NCI-H1417 treated with DMSO at 0.1 percent for 48 hours (cell line): ENCODE results near the gene KRTAP12-3.
A peak's percentile ranks its signal among the peaks of the same experiment; 100 is the strongest.
"Not testable (repeated sequence)": the region's sequence is repeated elsewhere in the genome, so short reads cannot be mapped to it uniquely, and the experiment has no call there.

Source experiments
- DNase-seq: peaks from one replicate; lab custom pipeline; 2025; lab: John Stamatoyannopoulos, UW

Gene KRTAP12-3

DNA sequence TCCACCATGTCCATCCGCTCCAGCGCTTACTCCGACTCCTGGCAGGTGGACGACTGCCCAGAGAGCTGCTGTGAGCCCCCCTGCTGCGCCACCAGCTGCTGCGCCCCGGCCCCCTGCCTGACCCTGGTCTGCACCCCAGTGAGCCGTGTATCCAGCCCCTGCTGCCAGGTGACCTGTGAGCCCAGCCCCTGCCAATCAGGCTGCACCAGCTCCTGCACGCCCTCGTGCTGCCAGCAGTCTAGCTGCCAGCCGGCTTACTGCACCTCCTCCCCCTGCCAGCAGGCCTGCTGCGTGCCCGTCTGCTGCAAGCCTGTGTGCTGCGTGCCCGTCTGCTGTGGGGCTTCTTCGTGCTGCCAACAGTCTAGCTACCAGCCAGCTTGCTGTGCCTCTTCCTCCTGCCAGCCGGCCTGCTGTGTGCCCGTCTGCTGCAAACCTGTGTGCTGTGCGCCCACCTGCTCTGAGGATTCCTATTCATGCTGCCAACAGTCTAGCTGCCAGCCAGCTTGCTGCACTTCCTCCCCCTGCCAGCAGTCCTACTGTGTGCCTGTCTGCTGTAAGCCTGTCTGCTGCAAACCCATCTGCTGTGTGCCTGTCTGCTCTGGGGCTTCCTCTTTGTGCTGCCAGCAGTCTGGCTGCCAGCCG lies 30.4 kb upstream of the KRTAP12-3 start:
- not testable (repeated sequence) for DNase-seq

DNA sequence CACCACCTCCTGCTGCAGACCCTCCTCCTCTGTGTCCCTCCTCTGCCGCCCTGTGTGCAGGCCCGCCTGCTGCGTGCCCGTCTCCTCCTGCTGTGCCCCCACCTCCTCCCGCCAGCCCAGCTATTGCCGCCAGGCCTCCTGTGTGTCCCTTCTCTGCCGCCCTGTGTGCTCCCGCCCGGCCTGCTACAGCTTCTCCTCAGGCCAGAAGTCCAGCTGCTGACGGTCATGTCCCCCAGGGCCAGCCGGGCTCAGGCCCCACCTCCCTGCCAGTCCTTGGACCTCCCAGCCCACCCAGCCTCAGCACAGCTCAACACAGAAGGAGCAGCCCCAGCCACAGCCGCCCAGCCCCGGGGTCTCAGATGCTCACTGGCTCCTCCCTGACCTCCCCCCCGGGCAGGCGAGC lies 29.9 kb upstream of the KRTAP12-3 start:
- not testable (repeated sequence) for DNase-seq

DNA sequence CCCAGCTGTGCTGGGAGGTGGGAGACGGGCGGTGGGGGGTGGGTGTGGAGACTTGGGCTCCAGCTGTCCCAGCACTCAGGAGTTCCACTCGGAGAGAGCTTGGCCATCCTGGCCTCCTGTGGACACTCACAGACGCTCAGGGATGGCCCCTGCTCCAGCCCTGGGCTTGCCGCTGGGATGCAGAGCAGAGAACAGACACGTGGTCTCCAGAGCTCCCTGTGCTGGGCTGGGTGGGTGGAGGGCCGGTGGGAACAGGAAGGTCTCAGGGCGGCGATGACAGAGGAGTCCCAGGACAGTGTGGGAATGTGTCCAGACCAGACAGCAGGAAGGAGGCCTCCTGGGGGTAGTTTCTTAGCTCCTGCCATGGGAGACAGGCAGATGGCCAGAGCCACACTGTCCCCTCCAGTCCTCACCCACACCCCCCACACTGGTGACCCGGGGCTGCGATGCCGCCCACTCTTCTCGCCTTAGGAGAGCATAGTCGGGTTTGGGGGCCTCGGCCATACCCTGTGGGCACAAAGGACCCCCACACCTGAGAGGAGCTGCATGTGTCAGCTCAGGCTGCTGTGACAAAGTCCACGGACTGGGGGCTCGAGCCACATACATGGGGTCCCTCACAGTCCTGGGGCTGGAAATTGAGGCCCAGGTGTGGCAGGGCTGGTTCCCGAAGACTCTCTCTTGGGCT lies 28.9 kb upstream of the KRTAP12-3 start:
- DNase-seq: no peak

DNA sequence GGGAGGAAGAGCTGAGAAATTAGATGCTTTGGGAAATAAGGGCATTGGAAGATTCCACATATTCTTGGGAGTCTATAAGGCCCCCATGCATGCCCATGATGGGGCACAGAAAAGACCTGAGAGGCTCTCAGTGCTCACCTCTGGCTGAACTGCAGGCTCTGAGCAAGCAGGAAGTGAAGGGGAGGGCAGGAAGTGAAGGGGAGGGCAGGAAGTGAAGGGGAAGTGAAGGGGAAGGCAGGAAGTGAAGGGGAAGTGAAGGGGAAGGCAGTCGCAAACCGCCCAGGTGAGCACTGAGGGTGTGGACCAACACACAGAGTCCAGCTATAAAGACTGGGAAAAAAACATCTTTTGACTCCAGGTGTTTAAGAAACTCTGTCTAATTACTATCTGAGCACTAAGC lies 27.3 kb upstream of the KRTAP12-3 start:
- no peak for DNase-seq

DNA sequence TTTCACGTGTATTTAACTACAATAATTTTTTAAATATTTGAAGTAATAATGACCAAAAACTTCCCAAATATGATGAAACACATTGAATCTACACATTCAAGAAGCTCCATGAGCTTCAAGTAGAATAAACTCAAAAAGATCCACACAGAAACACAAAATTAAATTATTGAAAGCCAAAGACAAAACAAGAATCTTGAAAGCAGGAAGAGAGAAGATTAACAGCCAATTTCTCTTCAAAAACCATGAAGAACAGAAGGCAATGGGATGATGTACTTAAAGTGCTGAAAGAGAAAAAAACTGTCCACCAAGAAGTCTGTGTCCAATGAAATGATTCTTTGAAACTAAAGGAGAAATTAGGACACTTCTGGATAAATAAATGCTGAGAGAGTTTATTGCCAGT lies 25.7 kb upstream of the KRTAP12-3 start:
- DNase-seq: no peak

DNA sequence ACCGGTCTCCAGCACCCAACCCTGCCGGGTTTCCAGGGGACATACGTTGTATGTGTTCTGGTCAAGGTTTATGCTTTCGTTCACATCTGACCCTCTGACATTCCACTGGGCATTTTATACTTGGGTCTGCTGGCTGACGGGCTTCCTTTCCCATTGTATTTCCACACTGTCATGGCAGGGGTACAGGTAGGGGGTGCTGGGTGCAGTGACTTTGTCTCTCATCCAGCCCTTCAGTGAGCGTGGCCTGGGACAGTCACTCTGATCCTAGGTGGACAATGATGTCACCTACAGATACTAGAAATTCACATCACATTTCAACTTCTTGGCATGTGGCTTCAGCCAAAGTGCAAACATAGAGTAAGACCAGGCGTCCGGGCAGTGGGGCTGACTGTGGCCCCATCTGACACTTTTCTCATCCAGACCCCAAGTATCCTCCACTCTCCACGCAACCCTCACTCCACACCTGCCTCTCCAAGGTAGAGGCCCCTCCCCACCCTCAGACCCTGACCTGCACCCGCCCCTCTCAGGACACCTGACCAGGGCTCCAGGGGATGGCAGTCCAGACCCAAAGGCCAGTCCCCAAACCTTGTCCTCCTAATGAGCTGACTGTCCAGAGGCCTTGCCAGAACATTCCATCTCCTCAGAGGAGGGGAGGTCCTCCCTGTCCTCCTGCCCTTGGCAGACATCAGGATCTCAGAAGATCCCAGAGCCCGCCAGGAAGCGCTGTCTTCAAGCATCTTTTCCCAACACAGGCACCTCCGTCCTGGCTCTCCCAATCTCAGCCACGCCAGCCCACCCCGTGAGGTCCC lies 21.3 kb upstream of the KRTAP12-3 start:
- DNase-seq: no peak

DNA sequence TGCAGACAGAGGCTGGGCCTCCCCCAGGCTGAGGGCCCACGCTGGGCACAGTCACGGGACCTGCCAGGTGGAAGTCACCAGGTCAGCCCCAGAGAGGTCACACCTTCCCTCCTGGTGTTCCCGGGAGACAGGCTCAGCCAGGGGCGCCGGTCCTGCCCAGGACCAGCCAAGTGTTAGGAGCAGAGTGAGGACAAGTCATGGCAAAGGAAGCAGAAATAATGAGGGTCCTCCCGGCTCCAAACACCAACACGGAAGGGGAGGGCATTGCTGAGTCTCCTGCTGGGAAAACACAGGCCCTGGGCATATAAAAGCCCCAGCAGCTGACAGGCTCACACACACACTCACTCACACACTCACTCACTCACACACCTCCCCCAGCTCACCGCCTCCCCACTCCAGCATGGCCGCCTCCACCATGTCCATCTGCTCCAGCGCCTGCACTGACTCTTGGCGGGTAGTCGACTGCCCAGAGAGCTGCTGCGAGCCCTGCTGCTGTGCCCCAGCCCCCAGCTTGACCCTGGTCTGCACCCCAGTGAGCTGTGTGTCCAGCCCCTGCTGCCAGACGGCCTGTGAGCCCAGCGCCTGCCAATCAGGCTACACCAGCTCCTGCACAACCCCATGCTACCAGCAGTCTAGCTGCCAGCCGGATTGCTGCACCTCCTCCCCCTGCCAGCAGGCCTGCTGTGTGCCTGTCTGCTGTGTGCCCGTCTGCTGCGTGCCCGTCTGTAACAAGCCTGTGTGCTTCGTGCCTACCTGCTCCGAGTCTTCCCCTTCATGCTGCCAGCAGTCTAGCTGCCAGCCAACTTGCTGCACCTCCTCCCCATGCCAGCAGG lies 20.5 kb upstream of the KRTAP12-3 start, which contains the start of gene KRTAP10-10:
TSS of gene KRTAP10-10 (plus strand) at position 339 of the 833 bp plus-strand sequence. CDS start at position 401, 62 bp downstream.
- peak; percentile 29 for DNase-seq

DNA sequence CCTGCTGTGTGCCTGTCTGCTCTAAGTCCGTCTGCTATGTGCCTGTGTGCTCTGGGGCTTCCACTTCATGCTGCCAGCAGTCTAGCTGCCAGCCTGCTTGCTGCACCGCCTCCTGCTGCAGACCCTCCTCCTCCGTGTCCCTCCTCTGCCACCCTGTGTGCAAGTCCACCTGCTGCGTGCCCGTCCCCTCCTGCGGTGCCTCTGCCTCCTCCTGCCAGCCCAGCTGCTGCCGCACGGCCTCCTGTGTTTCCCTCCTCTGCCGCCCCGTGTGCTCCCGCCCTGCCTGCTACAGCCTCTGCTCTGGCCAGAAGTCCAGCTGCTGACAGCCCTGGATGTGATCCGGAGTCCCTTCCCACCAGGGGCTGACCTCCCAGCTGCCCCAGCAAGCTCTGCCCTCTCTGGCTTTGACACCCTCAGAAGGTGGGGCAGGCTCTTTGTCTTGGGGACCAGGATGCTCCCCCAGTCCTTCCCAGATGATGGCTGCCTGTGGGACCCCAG lies 19.8 kb upstream of the KRTAP12-3 start:
- not testable (repeated sequence) for DNase-seq

DNA sequence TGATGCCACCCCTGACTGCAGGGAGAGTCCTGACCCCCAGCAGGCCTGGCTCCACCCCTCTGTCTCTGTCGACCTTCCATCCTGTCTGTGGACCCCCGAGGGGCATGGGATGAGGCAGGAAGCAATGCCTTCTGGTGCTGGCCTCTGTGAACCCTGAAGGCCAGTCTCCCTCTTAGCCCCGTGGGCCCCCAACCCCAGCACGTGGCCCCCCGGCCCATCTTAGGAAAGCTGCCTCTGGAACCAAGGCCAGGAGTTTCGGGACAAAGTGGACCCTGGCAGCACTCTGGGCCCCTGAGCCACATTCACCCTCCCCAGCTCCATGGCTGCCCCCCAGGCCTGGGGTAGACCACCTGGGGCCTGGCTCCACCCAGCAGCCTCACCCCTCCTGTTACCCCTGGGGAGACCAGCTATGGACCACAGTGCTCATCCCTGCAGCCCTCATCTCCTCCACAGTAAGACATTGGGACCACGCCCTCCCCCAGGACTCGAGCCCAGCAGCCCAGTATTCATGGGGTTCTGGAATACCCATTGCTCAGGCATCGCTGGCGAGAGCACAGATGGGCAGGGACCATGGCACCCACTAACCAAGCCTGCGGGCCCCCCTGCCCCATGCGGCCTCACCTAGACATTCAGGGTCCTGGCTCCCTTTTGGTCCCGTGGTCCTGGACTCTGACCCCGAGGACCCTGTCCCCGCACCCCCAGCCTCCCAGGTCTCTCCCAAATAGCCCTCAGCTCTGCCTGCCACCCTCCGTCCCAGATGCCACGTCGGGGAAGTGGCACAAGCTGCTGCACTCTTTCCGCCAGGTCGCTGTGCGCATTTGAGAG lies 19.0 kb upstream of the KRTAP12-3 start:
- DNase-seq: not testable (repeated sequence)

DNA sequence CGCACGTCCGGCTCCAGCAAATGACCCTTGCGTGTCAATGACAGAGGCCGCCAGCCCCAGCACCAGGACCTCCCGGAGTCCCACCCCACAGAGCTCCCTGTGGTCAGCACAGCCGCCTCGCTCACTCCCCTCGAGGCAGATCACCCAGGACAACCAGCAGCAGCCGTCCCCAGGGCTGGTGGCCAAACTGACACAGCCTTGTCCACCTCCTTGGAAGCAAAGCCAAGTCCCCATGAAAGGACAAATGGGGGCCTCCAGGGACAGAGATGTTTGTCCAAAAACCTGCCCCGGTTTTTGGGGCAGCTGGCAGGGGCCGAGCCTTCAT lies 18.4 kb upstream of the KRTAP12-3 start:
- DNase-seq: no peak

DNA sequence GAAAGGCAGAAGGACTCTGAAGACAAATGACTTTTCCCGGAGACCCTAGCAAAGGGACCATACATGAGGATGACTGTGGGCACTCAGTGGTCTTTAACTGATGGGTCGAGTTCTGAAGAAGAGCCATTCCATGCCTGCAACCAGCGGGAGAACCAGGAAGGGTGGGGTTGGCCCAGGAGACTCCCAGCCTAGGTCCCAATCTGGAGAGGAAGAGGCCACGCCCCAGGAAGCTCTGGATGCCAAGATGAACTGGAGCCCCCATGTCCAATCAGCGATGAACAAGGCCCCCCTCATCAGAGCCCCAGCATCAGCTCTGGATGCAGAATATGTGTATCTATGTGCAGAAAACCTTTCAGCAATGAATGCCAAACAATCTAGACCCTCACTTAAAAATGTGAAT lies 17.0 kb upstream of the KRTAP12-3 start:
- no peak for DNase-seq

DNA sequence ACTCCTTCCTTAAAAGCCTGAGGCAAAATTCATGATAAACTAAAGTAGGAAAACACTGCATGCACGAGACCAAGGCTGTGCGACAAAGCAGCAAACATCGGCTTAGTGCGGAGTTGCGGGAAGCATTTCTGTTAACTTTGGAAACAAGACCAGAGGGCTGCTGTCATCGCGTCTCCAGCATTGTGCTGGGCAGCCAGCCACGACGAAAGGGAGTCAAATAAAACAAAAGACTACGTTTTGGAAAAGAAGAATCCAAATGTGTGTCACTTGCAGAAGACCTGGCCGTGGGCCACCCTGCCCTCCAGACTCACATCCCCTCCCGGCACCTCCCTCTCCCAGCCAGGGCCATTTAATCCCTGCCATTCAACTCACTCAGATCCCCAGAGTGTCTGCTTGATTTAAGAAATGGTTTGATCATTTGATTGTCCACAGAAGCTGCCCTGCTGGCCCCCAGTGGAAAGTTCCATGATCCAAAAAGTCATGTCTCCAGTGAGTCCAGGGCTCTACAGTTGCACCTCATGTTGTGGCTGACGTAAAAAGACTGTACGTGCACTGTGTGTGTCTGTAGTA lies 13.9 kb upstream of the KRTAP12-3 start:
- no peak for DNase-seq

DNA sequence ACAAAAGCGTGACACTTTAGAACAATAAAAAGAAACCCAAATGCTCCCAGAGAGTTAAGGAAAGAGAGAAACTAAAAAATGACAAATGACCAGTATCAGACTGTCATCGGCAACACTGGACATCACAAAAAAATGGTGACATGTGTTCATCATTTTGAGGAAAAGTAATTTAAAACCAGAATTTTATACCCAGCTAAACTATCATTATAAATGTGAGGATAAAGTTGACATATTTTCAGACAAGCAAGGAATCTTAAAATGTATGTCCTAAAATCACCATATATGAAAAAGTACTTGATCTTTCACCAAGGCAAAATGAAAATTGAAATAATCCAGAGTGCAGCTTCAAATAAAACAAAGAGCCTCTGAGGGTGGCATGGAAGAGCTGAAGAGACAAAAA lies 12.9 kb upstream of the KRTAP12-3 start:
- DNase-seq: no peak

DNA sequence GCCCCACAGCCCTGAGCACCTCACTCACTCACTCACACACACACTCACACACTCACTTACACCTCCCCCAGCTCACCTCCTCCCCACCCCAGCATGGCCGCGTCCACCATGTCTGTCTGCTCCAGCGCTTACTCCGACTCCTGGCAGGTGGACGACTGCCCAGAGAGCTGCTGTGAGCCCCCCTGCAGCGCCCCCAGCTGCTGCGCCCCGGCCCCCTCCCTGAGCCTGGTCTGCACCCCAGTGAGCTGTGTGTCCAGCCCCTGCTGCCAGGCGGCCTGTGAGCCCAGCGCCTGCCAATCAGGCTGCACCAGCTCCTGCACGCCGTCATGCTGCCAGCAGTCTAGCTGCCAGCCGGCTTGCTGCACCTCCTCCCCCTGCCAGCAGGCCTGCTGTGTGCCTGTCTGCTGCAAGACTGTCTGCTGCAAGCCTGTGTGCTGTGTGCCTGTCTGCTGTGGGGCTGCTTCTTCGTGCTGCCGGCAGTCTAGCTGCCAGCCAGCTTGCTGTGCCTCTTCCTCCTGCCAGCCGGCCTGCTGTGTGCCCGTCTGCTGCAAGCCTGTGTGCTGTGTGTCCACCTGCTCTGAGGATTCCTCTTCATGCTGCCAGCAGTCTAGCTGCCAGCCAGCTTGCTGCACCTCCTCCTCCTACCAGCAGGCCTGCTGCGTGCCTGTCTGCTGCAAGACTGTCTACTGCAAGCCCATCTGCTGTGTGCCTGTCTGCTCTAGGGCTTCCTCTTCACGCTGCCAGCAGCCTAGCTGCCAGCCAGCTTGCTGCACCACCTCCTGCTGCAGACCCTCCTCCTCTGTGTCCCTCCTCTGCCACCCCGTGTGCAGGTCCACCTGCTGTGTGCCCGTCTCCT lies 11.1 kb upstream of the KRTAP12-3 start, which contains the start of gene KRTAP10-11:
TSS of gene KRTAP10-11 (plus strand) at position 49 of the 856 bp plus-strand sequence. CDS start at position 94, 45 bp downstream.
- DNase-seq: not testable (repeated sequence)

DNA sequence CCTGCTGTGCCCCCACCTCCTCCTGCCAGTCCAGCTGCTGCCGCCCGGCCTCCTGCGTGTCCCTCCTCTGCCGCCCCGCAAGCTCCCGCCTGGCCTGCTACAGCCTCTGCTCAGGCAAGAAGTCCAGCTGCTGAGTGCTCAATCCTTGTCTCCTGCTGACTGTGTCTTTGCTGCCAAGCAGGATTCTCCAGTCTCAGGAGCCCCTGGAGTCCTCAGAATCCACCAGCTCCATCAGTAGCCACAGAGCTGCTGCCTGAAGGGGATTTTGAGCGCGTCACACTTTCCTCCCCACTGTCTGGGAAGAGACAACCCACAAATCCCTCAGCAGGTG lies 10.5 kb upstream of the KRTAP12-3 start:
- peak; percentile 49 for DNase-seq

DNA sequence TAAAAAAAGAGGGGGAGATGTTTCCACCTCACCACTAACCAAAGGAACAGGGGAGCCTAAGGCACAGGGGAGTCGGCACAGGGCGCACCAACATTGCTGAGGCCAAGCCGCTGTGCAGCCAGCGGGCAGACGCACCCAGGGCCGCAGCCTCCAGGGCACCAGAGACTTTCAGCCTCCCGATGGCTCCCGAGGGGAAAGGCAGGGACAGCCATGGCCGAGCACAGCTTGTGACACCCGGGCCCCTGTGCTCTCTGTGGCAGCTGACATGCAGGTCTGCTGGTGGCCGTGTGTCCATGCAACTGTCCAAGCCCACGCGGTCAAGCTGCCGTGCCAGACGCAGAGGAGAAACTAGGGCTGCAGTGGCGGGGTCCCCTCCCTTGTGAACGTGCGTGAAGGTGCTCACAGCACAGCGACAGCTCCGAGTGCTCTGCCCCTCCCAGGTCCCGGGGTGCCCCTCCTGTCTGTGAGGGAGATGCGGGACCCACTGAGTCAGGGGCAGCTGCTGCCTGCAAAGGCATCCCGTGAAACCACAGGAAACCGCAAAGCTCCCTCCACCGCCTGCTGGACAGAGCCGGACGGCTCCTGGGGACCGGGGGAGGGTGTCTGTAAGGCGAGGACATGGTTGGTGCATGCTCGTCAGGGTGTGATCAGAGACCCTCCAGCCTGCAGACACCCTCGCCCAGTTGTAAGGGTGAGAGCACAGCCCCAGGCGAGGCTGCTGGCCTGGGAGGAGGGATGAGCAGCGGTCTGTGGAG lies 9.0 kb upstream of the KRTAP12-3 start:
- no peak for DNase-seq

DNA sequence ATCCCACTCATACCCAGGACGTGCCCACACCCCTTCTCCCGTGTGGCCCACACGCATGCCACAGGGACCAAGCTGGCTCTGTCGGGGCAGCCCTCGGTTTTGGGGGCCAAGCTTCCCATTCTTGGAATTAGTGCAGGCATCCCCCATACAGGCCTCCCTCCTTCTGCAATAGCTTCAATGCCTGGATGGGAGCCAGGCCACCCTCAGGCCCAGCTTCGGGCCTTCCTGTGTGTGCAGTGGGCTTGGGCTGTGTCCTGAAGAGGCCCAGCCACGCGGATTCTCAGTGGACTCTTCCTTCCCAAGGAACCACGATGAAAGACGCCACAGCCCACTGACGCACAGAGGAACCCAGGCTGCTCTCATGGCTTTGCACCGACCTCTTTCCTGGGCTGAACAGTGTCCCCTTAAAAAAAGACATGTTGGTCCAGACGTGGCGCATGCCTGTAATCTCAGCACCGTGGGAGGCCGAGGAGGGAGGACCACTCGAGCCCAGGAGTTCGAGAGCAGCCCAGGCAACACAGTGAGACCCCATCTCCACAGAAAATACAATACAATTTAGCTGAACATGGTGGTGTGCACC lies 8.1 kb upstream of the KRTAP12-3 start:
- no peak for DNase-seq

DNA sequence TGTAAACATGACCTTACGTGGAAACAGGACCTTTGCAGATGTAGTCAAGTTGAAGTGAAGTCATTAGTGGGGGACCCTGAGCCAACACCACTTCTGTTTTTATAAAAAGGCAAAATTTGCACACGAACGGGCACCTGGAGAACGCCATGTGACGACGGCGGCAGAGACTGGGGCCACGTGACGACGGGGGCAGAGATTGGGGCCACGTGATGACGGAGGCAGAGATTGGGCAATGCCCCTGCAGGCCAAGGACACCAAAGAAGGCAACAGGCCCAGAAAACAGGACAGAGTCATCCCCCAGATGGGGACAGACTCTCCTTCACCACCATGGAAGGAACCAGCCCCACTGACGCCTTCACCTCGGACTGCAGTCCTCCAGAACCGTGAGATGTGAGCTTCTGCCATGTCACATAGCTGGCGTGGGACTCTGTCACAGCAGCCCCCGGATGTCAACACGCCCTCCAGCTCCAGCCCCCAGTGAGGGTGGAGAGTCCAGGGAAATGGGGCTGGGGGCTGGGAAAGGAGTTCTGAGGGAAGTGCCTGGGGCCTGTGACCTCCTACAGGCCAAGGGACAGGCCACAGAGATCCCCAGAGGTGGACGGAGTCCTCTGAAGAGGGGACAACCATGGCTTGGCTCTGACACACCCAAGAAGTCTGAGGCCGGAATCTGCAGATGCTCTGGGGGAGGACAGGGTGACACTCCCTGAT lies 7.3 kb upstream of the KRTAP12-3 start:
- no peak for DNase-seq
